ENCODE data around the gene TFPT.

The TFPT gene

DNA sequence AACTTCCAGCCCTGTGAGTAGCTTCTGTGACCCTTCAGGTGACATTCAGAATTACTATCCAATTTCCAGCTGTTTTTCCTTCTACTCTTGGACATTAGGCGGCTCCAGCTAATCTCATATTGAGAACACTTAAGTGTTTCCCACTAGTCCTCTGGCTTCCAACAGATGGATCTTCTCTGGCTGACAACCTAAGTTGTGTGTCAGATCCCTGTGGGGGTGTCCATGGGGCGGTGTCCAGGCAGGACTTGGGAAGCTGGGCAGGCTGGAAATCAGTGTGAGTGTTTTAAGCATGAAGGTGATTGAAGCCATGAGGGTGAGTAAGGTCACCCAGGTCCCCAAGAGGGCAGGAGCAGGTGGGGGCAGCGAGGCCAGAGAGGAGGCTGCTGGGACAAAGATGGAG is 32.2 kb upstream of the TFPT start:
- no peak overlapping the region for H3K27ac ChIP-seq
- TF ChIP-seq ZFX (IDR thresholded peaks at IDR 0.05; ENCODE audit: borderline replicate concordance) (no peak), CTCF (IDR thresholded peaks at IDR 0.05) (no peak)

DNA sequence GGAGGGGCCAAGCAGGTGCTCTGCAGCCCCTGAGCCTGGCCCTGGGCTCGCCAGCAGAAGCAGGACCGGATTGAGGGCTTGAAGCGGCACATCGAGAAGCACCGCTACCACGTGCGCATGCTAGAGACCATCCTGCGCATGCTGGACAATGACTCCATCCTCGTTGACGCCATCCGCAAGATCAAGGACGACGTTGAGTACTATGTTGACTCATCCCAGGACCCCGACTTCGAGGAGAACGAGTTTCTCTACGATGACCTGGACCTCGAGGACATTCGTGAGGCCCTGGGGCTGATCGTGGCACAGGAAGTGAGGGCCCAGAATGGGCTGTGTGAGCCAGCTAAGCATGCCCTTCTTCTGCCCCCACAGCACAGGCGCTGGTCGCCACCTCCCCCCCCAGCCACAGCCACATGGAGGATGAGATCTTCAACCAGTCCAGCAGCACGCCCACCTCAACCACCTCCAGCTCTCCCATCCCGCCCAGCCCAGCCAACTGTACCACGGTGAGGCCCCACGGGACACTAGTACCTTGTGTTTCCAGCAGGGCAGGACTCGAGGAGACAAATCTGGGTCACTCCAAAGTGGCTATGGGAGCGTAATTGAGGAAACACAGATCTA is 30.2 kb upstream of the TFPT start:
- TF ChIP-seq ZFX (IDR thresholded peaks at IDR 0.05; ENCODE audit: borderline replicate concordance) (no peak), CTCF (IDR thresholded peaks at IDR 0.05) (no peak)
- no peak overlapping the region for H3K27ac ChIP-seq

DNA sequence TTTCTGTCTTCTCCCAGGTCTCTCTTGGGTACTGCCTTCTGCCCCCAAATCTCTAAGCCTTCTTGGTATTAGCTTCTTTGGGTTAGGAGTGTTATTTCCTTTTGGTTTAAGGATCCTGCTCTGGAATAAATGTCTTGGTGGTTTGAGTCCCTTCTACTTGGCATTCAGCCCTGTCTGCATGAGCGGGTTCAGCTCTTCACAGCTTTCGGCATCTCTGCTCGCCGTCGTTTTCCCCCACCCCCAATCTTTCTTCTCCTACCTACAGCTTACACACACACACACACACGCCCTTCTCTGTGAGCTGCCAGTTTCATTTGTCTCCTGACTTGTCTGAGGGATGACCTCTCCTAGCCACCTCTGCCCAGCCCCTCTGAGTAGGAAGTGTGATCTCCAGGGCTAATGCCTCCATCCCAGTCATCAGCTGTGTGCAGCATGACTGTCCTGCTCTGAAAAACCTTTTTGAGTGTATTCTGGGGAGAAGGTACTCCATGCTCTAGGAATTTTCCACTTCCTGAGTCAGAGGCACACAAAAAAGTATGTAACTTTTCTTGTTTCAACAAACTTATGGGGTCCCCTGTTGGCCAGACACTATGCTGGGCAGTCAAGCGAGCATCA is 26.8 kb upstream of the TFPT start:
- no peak overlapping the region for H3K27ac ChIP-seq
- no peak for TF ChIP-seq ZFX (IDR thresholded peaks at IDR 0.05; ENCODE audit: borderline replicate concordance)
- no peak for TF ChIP-seq CTCF (IDR thresholded peaks at IDR 0.05)

- TF ChIP-seq ZFX (IDR thresholded peaks at IDR 0.05; ENCODE audit: borderline replicate concordance), result no peak
- H3K27ac ChIP-seq, result no peak overlapping the region
Observed at GRCh38 chr19:54141356-54141755, 25.9 kb upstream of the TFPT start.

DNA sequence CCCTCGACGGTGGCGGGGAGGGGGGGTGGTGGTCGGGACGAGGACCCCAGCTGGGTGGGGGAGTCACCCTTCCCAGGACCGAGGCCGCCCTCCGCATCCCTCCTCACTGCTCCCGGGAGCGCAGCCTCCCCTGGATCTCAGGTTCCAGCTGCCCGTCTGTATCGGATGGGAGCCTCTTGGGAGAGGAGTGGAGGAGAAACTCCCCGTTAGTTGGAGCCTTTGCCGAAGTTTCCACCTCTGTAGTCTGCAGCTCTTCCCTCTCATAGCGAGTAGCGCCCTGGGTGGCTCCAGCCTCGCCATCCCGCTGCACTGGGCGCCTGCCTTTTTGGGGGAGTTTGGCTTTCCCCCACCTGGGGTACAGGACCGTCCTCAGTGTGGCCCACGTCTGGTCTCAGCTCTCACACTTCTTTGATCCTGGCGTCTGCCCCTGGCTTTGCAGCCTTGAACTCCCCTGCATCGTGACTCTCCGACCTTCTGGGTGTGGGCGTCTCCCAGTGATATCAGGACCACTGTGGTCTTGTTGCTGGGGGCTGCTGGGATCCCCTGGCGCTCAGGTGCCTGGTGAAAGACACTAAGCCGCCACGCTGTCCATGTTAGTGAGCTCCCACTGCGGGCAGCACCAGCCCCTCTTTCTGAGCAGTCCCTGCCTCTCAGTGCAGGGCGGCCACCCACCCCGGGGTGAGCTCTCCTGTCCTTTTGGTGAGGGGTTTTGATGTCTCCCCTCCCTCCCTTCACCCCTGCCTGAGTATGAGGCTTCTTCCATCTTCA is 23.2 kb upstream of the TFPT start:
- TF ChIP-seq ZFX (IDR thresholded peaks at IDR 0.05; ENCODE audit: borderline replicate concordance) (no peak), CTCF (IDR thresholded peaks at IDR 0.05) (no peak)
- peak overlapping the region; percentile 83 for H3K27ac ChIP-seq

DNA sequence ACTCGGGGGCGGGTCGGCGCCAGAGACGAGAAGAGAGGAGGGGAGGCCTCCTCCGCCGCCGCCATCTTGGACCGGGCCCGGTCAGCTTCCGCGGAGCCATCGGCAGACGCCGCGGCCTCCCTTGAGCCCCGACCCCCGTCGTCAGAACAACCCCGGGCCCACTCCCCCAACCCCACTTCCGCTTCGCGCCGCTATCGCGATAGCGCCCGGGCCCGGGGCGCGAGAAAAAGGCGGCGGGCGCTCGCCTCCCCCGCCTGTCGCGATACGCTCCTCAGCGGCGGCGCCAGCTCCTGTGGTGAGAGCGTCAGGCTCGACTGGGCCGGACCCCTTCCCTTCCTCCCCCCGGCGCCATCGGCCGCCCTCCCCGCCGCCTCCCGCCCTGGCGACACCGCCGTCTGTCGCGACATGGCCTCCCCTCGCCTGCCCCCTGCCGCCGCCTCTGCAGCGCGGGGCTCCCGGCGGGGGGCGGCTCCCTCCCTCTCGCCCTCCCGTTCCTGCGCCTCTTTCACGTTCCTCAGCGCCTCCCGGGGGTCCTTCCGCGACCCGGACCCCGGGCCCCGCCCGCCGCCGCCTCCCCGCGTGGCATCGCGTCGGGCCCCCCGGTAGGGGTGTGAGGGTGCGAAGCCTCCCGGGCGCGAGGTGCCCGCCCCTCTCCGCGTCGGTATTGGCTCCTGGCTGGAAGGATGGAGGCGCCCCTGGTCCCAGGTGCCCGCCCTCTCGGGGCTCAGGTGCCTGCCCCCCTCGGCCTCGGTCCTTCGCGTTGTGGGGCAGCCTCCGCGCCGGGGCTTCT is 22.4 kb upstream of the TFPT start, which contains the start of gene CNOT3:
CNOT3 (plus strand) TSS at position 64 of the 790 bp plus-strand sequence. CDS start 5,217 bp downstream, outside the sequence.
- TF ChIP-seq ZFX (IDR thresholded peaks at IDR 0.05; ENCODE audit: borderline replicate concordance) (no peak), CTCF (IDR thresholded peaks at IDR 0.05) (no peak)
- peak within 1 kb of the TSS; percentile 88 for H3K27ac ChIP-seq
